ENCODE results near the gene TRIM50. TPM values are rescaled to one million over a fixed set of nuclear protein-coding genes. Genes with fewer than 3 reads are reported as not detected.
"Not testable (repeated sequence)": the region's sequence is repeated elsewhere in the genome, so short reads cannot be mapped to it uniquely, and the experiment has no call there.

Gene TRIM50
- total and polyA plus RNA-seq, 7 donors: 0.07 to 3.0 (median 0.69) TPM; not detected in 2

GRCh38 chr7:73308665-73309214, 19.1 kb downstream of the TRIM50 start, which contains the start of gene NSUN5:
Gene NSUN5, minus strand, starts transcription at chr7:73308826. Its CDS starts 36 bp downstream, at chr7:73308790.
- intact Hi-C loops (cut with DNase I): no loop called here
- peaks cover 0 to 29% (median 11%) of the 10 kb centered on the region in 4 donors for H3K36me3 ChIP-seq
- TF ChIP-seq, protein P1, sequence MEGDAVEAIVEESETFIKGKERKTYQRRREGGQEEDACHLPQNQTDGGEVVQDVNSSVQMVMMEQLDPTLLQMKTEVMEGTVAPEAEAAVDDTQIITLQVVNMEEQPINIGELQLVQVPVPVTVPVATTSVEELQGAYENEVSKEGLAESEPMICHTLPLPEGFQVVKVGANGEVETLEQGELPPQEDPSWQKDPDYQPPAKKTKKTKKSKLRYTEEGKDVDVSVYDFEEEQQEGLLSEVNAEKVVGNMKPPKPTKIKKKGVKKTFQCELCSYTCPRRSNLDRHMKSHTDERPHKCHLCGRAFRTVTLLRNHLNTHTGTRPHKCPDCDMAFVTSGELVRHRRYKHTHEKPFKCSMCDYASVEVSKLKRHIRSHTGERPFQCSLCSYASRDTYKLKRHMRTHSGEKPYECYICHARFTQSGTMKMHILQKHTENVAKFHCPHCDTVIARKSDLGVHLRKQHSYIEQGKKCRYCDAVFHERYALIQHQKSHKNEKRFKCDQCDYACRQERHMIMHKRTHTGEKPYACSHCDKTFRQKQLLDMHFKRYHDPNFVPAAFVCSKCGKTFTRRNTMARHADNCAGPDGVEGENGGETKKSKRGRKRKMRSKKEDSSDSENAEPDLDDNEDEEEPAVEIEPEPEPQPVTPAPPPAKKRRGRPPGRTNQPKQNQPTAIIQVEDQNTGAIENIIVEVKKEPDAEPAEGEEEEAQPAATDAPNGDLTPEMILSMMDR (IDR thresholded peaks at IDR 0.05): no peak
- TF ChIP-seq POLR2A (IDR thresholded peaks at IDR 0.05) (peak in 1 of 2 donors; percentile 25), POLR2AphosphoS5 (IDR thresholded peaks at IDR 0.05) (peak; percentile 41 to 83 (median 68))
- DNase-seq: peak; percentile 92
- H3K27ac ChIP-seq: peak within 1 kb of the TSS; percentile 66 to 81 (median 80)
- no peaks in the 10 kb centered on the region for H3K9me3 ChIP-seq
- 12 to 14% methylated on average over 40 of the region's 40 CpGs for WGBS, 2 donors
- peaks cover 0 to 19% (median 13%) of the 10 kb centered on the region in 4 donors for H3K4me1 ChIP-seq
- H3K27me3 ChIP-seq: no peaks in the 10 kb centered on the region
- peak within 1 kb of the TSS; percentile 60 to 94 (median 78) for H3K4me3 ChIP-seq

DNA sequence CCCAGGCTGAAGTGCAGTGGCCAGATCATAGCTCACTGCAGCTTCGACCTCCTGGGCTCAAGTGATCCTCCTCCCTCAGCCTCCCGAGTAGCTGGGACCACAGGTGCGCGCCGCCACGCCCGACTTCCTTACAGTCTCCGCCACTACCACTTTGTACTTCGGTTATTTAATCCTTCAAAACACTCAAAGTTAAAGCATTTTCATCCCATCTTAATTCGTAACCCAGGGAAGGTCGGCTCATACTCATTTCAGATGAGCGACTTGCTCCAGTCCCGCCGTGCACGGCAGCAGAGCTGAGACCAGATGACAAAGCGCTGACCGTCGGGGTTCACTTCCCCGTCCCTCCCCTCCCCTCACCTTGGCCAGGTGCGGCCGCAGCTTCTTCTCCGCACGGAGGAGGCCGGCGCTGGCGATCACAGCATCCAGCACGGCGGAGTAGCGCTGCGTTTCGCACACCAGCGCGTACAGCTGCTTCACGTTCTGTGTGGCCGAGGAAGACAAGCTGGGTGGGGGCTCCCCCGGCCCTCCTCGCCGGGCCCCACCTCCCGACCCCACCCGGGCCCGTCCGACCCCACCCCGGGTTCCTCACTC, 19.7 kb downstream of the TRIM50 start:
- WGBS, 2 donors: 6 to 11% methylated on average over 43 of the region's 43 CpGs
- H3K27me3 ChIP-seq: no peaks in the 10 kb centered on the region
- peak overlapping the region; percentile 60 to 94 (median 78) for H3K4me3 ChIP-seq
- intact Hi-C loops (cut with DNase I): no loop called here
- peaks cover 0 to 35% (median 16%) of the 10 kb centered on the region in 4 donors for H3K36me3 ChIP-seq
- H3K27ac ChIP-seq: peak overlapping the region; percentile 66 to 81 (median 80)
- DNase-seq: peak; percentile 63
- H3K9me3 ChIP-seq: no peaks in the 10 kb centered on the region
- H3K4me1 ChIP-seq: peaks cover 0 to 19% (median 13%) of the 10 kb centered on the region in 4 donors
- TF ChIP-seq, protein P1 (IDR thresholded peaks at IDR 0.05): no peak
- TF ChIP-seq EP300 (IDR thresholded peaks at IDR 0.05): no peak
- TF ChIP-seq POLR2A (IDR thresholded peaks at IDR 0.05): no peak
- no peak for TF ChIP-seq POLR2AphosphoS5 (IDR thresholded peaks at IDR 0.05)

- H3K36me3 ChIP-seq: peaks cover 0 to 41% (median 17%) of the 10 kb centered on the region in 4 donors
- 96% methylated on average over 13 of the region's 13 CpGs for WGBS, 2 donors
- DNase-seq: peak; percentile 44
- peaks cover 0 to 19% (median 13%) of the 10 kb centered on the region in 4 donors for H3K4me1 ChIP-seq
- H3K4me3 ChIP-seq: peak overlapping the region in 1 of 4 donors; percentile 94
- H3K9me3 ChIP-seq: no peaks in the 10 kb centered on the region
- no peak overlapping the region for H3K27ac ChIP-seq
- intact Hi-C loops (cut with DNase I): no loop called here
- no peaks in the 10 kb centered on the region for H3K27me3 ChIP-seq
- TF ChIP-seq POLR2AphosphoS5 (IDR thresholded peaks at IDR 0.05) (no peak), POLR2A (IDR thresholded peaks at IDR 0.05) (no peak), EP300 (IDR thresholded peaks at IDR 0.05) (no peak)
- TF ChIP-seq, protein P1 (IDR thresholded peaks at IDR 0.05): no peak
Observed at GRCh38 chr7:73307436-73307835, 20.4 kb downstream of the TRIM50 start.

DNA sequence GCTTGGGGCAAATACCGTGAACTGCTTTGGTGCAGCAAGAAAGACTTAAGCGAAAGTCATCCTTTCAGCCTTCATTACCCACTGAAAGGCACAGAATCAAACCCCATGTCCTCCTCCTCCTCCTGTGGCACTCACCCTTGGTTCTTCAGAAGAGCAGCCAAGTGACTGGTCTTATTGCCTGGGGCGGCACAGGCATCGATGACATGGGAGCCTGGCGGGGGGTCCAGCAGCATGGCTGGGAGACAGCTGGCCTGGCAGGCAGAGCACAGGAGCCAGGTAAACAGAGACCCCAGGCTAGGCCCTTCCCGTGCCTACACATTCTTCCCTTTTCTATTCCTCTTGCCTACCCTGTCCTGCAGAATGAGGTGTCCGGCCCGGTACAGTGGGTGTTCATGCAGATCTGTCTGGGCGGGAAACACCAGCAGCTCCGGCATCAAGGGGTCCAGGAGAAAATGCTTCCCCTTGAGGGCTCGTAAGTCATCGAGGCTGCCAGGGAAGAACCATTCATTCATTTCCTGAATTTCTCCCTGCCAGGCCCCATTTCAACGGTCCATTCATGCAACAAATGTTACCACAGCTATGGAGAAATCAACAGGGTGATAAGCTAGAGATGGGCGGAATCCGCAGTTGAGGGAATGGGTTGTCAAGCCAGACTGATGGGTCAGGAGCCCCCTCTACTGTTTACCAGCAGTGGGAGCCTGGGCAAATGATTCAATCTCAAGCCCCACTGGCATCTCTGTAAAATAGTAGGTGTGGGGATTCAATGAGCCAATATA, 23.1 kb downstream of the TRIM50 start:
- H3K4me1 ChIP-seq: peaks cover 0 to 19% (median 13%) of the 10 kb centered on the region in 4 donors
- H3K27me3 ChIP-seq; H3K4me3 ChIP-seq; intact Hi-C loops (cut with DNase I); H3K9me3 ChIP-seq; H3K27ac ChIP-seq: not testable (repeated sequence)
- H3K36me3 ChIP-seq: peaks cover 0 to 41% (median 17%) of the 10 kb centered on the region in 4 donors
- WGBS, 2 donors: 90 to 95% methylated on average over 12 of the region's 15 CpGs
- peak; percentile 33 for DNase-seq

DNA sequence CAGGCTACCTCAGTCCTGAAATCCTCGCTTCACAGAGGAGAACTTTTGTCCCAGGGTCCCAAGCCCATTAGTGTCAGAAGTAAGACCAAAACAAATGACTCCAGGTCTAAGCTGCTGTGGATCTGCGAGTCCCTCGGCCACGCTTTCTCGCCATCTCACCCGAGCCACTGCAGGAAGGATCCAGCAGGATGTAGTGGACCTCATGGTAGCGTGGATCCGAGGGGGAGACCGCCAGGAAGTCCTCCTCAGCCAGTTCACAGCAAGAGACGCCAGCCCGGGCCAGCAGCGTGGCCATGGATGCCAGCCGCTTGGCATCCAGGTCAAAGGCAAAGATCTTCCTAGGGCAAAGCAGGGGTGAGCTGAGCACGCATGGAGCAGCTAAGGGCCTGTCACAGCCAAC, 23.8 kb downstream of the TRIM50 start:
- intact Hi-C loops (cut with DNase I): no loop called here
- 95 to 96% methylated on average over 14 of the region's 14 CpGs for WGBS, 2 donors

More for the DNA sequence above, 23.8 kb downstream of the TRIM50 start:
- H3K27ac ChIP-seq: no peak overlapping the region
- peaks cover 0 to 41% (median 17%) of the 10 kb centered on the region in 4 donors for H3K36me3 ChIP-seq
- no peaks in the 10 kb centered on the region for H3K27me3 ChIP-seq
- DNase-seq: peak; percentile 46
- H3K4me1 ChIP-seq: peaks cover 0 to 14% (median 10%) of the 10 kb centered on the region in 4 donors
- no peak for TF ChIP-seq POLR2A (IDR thresholded peaks at IDR 0.05)
- TF ChIP-seq EP300 (IDR thresholded peaks at IDR 0.05): no peak
- TF ChIP-seq, protein P1 (IDR thresholded peaks at IDR 0.05): no peak
- no peak for TF ChIP-seq POLR2AphosphoS5 (IDR thresholded peaks at IDR 0.05)
- no peak overlapping the region for H3K4me3 ChIP-seq
- no peaks in the 10 kb centered on the region for H3K9me3 ChIP-seq
